Activated CD4-positive, alpha-beta T cell treated with anti-CD3 and anti-CD28 coated beads, Interleukin-2, amount 50 U/mL, for 1 hour (primary cell): ENCODE data around the gene SMIM5.
"Not testable (repeated sequence)": the region's sequence is repeated elsewhere in the genome, so short reads cannot be mapped to it uniquely, and the experiment has no call there.

Experiments used
- DNase-seq: peaks from one replicate; pipeline ENCODE4 v3.0.0-alpha.2; 2020

SMIM5 gene

GRCh38 chr17:75626496-75627038, 6.7 kb upstream of the SMIM5 start:
- DNase-seq, result no peak

DNA sequence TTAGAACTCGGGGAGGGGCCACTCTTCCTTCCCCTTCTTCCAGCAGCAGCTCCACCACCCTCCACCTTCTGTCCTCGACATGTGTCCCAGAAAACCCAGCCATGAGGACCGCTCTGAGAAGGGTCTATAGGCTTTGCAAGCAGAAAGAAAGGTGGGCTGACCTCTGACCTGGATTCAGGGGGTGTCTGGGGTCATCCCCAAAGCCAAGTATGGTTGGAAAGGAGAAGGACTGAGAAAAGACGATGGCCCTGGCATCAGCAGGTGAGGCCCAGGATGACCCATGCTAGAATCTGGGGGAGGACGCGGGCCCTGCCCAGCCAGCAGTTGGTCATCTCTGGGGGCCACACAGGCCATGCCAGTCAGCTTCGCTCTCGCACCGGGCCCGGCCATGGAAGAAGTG, 6.1 kb upstream of the SMIM5 start:
- no peak for DNase-seq

GRCh38 chr17:75628425-75628824, 4.8 kb upstream of the SMIM5 start:
- DNase-seq, result no peak

DNA sequence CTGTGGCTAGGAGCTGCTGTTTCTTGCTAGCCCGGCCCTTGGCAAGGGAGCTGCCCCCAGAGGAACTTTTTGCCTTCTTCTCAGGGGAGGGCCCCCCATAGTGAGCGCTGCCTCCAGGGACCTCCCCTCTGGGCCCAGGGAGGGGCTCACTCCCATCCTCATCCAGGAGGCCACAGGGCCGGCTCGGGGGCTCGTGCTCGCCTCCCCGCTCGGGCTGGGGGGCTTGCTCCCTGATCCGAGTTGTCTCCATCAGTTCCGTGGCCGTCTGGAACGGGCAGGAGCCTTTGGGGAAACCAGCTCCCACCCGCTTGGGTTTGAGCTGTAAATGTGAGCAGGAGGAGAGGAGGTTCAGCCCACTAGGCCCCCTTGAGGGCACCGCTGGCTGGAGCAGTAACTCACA, 4.1 kb upstream of the SMIM5 start:
- no peak for DNase-seq

- no peak for DNase-seq
These were observed 2.9 kb upstream of the SMIM5 start for GRCh38 chr17:75630071-75630917.

DNA sequence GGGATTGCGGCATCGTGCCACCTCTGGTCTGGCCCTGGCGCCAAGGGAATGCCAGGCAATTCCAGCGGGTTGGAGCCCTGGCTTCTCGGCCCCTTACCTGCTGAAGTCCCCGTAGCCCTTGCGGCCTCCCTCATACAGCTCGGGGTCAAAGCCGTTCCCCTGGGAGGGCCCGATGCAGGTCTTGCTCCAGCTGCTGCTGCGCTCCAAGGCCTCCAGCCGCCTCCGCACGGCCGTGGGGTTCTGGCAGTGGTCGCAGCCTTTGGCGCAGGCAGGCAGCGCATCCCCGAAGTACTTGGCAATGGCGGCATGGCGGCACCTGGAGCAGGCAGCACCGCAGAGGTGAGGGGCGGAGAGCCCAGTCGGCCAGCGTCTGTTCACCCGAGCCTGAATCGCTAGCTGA, 1.9 kb upstream of the SMIM5 start:
- no peak for DNase-seq

GRCh38 chr17:75632428-75632827, 806 bp upstream of the SMIM5 start:
- DNase-seq, result no peak

GRCh38 chr17:75633486-75634375, 497 bp downstream of the SMIM5 start:
- peak; percentile 59 for DNase-seq

DNA sequence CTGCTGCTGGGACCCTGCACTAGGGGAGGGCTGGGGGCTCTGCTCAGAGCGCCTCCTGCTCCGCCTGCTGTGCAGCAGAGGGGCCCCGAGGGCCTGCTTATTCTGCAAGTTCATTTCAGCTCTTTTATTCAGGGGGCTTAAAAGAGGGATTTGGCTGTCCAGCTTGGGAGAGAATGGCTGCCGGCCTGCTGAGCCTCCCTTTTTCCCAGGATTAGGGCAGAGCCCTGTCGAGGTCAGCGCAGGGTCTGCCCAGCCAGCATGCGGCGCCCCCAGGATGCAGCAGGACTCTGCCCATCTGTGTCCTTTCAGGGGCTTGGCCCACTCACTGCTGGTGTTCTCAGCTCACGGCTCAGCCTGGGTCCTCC, 1.1 kb downstream of the SMIM5 start:
- DNase-seq, result no peak

DNA sequence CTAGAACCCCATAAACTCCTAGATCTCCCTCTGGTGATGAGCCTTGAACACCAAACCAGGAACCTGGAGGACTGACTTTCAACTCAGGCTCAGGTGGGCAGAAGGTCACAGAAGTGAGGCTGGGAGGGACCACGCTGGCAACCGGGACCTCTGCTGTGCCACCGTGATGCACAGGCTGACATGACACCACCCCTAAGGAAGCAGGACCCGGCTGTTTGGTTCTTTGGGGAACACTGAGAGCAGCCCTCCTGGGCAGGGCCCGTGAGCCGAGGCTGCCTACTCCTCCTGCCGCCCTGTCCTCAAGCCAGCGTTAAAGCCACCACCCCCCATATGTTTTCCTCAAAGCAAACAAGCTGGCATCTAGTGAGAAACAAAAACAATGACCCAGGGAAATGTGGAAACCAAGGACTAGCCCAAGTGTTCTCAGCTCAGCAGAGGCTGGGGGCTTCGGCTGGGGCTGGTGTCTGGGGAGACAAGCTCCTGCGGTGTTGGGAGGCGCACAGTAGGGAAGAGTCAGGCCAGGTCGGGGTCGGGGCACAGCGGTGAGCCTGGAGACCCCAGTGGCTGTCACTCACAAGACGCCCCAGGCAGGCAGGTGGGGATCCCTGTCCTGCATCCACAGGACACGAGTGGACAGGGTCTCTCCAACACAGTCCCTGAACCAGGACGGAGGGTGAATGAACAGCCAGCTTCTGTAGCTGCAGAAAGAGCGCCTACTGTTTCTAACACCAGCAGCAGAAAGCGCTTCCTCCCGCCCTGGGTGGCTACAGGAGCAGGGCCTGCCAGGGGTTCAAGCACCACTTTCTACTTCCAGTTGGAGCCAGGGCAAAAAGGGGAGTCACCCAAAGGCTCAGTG, 1.7 kb downstream of the SMIM5 start:
- DNase-seq, result no peak

GRCh38 chr17:75635610-75636202, 2.5 kb downstream of the SMIM5 start:
- DNase-seq, result no peak

DNA sequence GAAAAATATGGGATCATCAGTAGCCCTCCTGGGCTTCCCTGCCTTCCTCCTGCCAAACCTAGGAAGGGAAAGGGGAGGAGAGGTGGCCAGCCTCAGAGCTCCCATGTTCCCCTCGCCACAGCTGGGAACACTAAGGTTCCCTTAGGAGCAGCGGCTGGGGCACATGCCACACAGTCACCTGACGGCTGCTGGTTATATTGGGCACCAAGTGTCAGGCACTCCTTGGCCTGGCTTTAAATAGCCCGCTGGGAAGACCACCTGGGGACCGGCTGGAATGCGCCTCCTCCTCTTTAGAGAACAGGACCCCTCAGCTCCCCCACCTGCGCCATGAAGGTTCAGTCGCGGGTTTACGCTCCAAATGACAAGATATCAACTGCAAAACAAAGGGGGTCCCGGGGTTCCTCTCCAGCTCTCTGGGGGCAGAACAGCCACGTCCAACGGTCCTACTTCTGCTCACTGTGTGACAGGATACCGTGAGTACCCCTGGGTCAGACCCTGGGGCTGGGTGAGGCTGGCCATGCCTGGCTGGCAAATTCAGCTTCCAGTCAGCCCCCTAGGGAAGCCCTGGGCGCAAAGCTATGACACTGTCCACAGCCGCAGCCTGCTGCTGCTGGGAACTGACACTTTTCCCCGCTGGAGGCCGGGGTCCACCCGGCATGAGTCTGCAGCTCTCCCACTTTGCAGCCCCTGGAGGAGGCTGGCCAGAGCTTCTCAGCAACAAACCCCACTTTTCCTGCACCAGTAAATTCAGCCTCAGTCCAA, 3.3 kb downstream of the SMIM5 start:
- no peak for DNase-seq

- DNase-seq, result no peak
These were observed 3.9 kb downstream of the SMIM5 start for GRCh38 chr17:75637143-75637538.

DNA sequence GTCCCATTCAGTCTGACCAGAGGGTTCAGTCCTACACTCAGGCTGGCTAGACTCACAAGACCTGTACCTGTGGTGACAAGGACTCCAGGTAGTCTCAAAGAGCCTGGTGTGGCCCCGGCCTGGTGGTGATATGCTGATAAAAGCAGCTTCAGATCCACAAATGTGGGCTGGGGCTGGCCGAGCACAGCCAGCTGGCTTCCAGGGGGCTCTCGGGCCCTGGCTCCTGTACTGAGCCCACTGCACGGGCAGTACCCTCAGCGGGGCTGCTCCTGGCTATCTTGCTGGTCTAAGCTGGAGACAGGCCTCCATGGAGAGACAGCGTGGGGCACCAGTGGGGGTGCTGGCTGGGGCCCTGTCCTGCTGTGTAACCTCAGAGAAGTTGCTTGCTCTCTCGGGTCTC, 4.3 kb downstream of the SMIM5 start:
- no peak for DNase-seq

DNA sequence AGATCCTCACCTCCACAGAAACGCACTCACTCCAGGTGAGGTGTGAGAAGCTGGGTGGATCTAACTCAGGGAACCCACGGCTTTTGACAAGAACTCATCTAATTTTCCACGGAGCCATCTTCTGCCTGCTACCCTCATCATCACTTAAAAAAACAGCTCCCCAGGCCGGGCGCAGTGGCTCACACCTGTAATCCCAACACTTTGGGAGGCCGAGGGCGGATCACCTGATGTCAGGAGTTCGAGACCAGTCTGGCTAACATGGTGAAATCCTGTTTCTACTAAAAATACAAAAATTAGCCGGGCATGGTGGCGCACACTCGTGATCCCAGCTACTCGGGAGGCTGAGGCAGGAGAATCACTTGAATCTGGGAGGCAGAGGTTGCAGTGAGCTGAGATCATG, 4.8 kb downstream of the SMIM5 start:
- not testable (repeated sequence) for DNase-seq

- no peak for DNase-seq
These were observed 5.7 kb downstream of the SMIM5 start for GRCh38 chr17:75638893-75639292.

- DNase-seq, result no peak
These were observed 6.1 kb downstream of the SMIM5 start for GRCh38 chr17:75639327-75639726.

- no peak for DNase-seq
These were observed 6.7 kb downstream of the SMIM5 start for GRCh38 chr17:75639771-75640555.

GRCh38 chr17:75640556-75641119, 7.4 kb downstream of the SMIM5 start:
- DNase-seq, result no peak

DNA sequence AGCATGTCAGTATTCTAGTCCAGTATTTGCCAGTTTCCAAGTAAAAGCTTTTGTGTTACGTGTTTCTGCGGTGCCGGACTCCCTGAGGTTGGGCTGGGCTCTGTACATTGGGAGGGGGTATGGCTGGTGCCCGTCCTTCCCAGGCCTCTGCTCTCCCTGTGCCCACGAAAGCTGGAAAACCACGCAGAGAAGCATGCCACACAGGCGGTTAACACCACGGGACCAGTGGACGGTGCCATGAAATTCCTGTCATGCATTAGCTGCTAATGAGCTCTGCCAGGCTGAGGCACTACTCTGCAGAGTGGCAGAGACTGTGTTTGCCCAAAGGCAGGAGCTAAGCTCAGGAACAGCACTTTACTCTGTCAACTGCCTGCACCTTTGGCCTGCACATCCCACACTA, 8.1 kb downstream of the SMIM5 start:
- DNase-seq, result no peak
